ENCODE data around the gene ANKRD34A. TPM values are rescaled to one million over a fixed set of nuclear protein-coding genes. Genes with fewer than 3 reads are reported as not detected.

ANKRD34A gene
- total RNA-seq, 2 donors from 2014 or later = 1.1 TPM

- DNase-seq (ENCODE audit: low spot score) (no peak), ATAC-seq (ENCODE audit: insufficient number of reproducible peaks, low FRiP score, low read depth) (no peak)
- Histone ChIP-seq H3K27ac (peak overlapping the region in 1 of 2 donors; percentile 86), H3K36me3 (no peaks in the 10 kb centered on the region), H3K4me3 (no peak overlapping the region), H3K9me3 (no peaks in the 10 kb centered on the region), H3K4me1 (ENCODE audit: control insufficient read depth in 1 of 2, low read depth in 2 of 2) (peaks cover 11 to 17% of the 10 kb centered on the region in 2 donors), H3K27me3 (replicated peaks; ENCODE audit: insufficient read depth) (no peaks in the 10 kb centered on the region)
- no peak for TF ChIP-seq CTCF (IDR thresholded peaks at IDR 0.05)
Observed at GRCh38 chr1:146007489-146008133, 43.2 kb upstream of the ANKRD34A start.

- no peaks in the 10 kb centered on the region for H3K9me3 ChIP-seq
- no peak for ATAC-seq (ENCODE audit: insufficient number of reproducible peaks, low FRiP score, low read depth)
- no peak for DNase-seq (ENCODE audit: low spot score)
- no peak overlapping the region for H3K27ac ChIP-seq
- H3K4me3 ChIP-seq = no peak overlapping the region
- peaks cover 40 to 46% of the 10 kb centered on the region in 2 donors for H3K4me1 ChIP-seq (ENCODE audit: control insufficient read depth in 1 of 2, low read depth in 2 of 2)
- no peaks in the 10 kb centered on the region for H3K36me3 ChIP-seq
- no peak for TF ChIP-seq CTCF (IDR thresholded peaks at IDR 0.05)
- H3K27me3 ChIP-seq (replicated peaks; ENCODE audit: insufficient read depth) = no peaks in the 10 kb centered on the region
Observed at GRCh38 chr1:146001709-146002108, 37.3 kb upstream of the ANKRD34A start.

- peaks cover 28 to 38% of the 10 kb centered on the region in 2 donors for H3K4me1 ChIP-seq (ENCODE audit: control insufficient read depth in 1 of 2, low read depth in 2 of 2)
- DNase-seq (ENCODE audit: low spot score) (no peak), ATAC-seq (ENCODE audit: insufficient number of reproducible peaks, low FRiP score, low read depth) (no peak)
- H3K4me3 ChIP-seq = peak overlapping the region; percentile 94
- no peaks in the 10 kb centered on the region for H3K9me3 ChIP-seq
- H3K27ac ChIP-seq = peak overlapping the region; percentile 70 to 84
- H3K36me3 ChIP-seq = peaks cover 4% of the 10 kb centered on the region
- no peaks in the 10 kb centered on the region for H3K27me3 ChIP-seq (replicated peaks; ENCODE audit: insufficient read depth)
- no peak for TF ChIP-seq CTCF (IDR thresholded peaks at IDR 0.05)
Observed at GRCh38 chr1:145999321-146000024, 35.1 kb upstream of the ANKRD34A start.

- ATAC-seq (ENCODE audit: insufficient number of reproducible peaks, low FRiP score, low read depth) (no peak), DNase-seq (ENCODE audit: low spot score) (no peak)
- peaks cover 39 to 56% of the 10 kb centered on the region in 2 donors for H3K4me1 ChIP-seq (ENCODE audit: control insufficient read depth in 1 of 2, low read depth in 2 of 2)
Observed at GRCh38 chr1:145997718-145998023, 33.3 kb upstream of the ANKRD34A start.

More at GRCh38 chr1:145997718-145998023, 33.3 kb upstream of the ANKRD34A start:
- H3K27me3 ChIP-seq (replicated peaks; ENCODE audit: insufficient read depth) = no peaks in the 10 kb centered on the region
- peak overlapping the region; percentile 94 for H3K4me3 ChIP-seq
- peak; percentile 10 for TF ChIP-seq CTCF (IDR thresholded peaks at IDR 0.05)
- peak overlapping the region; percentile 84 to 89 for H3K27ac ChIP-seq
- H3K9me3 ChIP-seq = no peaks in the 10 kb centered on the region
- H3K36me3 ChIP-seq = peaks cover 19% of the 10 kb centered on the region
